ENCODE results near the gene BEST4.
"Not testable (repeated sequence)": the region's sequence is repeated elsewhere in the genome, so short reads cannot be mapped to it uniquely, and the experiment has no call there.

The BEST4 gene

DNA sequence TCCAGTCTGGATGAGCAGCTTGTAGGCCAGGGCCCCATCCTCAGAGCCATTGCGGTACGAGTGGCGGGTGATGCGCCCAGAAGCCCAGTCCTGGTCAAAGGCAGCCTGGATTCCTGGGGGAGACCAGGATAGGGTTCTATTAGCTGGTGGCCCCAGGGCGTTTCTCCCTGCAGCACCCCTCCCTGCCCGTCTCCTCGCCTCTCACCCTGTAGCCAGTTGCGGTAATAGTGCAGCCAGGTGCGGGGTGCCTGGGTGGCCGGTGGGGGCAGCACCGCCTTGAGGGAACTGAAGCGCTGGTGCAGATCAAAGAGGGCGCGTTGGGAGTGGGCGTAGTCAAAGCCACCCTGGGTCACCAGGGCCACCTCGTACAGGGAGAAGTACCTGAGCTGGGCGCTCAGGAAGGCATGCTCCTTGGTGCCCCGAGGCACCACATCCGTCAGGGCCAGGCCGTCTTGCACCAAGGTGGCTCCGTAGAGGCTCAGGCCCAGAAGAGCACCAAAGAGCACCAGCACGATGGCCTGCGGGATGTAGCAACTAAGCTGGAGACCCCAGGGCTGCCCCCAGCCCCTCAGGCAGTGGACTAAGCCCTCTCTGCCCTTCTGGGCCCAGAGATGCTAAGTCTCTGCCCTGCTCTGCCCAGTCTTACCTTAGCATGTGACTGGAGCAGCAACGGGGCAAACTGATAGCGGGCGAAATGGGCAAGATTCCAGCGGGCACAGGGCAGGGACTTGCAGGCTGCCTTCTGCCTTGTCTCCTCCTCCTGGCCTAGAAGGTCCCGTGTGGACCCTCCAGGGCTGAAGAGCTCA, 39.4 kb upstream of the BEST4 start:
- Histone ChIP-seq H3K36me3 (ENCODE audit: insufficient read depth, low read length) (no peaks in the 10 kb centered on the region), H3K9me3 (replicated peaks; ENCODE audit: low read length) (no peaks in the 10 kb centered on the region), H3K4me1 (ENCODE audit: control insufficient read depth, insufficient read depth, low read length) (no peaks in the 10 kb centered on the region), H3K9ac (ENCODE audit: low read depth, low read length) (no peak overlapping the region), H3K27me3 (ENCODE audit: control insufficient read depth, insufficient read depth, low read length) (no peaks in the 10 kb centered on the region), H3K4me2 (ENCODE audit: low read length) (no peak overlapping the region), H3K4me3 (ENCODE audit: low read length) (no peak overlapping the region)

DNA sequence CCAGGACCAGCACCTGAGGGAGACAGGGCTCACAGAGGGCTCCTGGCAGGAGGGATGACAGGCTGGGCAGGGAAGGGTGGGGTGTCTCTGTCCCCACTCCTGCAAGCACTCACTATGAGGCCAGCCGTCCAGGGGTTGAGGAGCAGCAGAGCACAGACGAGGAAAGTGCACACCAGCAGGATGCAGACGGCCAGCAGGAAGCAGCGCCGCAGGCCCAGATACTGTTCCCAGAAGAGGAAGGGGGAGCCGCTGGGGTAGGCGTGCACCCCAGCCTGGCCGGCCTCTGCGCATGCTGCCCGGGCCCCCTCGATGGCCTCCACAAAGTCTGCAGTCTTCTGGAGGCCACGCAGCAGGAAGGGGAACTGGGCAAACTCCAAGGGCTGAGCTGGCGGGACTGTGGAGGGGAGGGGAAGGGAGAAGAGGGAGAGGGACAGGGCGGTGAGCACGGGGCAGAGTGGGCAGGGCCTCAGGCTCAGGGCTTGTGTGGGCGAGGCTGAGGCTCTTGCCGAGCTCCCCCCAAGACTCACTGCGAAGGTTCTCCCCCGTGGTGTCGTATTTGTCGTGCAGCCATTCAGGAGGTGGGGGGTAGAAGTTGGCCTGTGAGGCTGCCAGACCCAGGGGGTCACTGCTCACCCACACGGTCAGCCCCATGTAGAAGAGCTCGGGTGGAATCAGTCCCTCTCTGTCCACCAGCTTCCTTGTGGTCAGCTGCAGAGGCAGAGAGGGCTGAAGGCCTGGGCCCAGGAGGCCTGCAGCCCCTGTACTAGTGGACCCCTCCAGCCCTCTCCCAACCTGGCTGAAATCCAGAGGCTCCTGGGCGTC, 38.6 kb upstream of the BEST4 start:
- Histone ChIP-seq H3K36me3 (ENCODE audit: insufficient read depth, low read length) (no peaks in the 10 kb centered on the region), H3K4me2 (ENCODE audit: low read length) (no peak overlapping the region), H3K27me3 (ENCODE audit: control insufficient read depth, insufficient read depth, low read length) (no peaks in the 10 kb centered on the region), H3K4me1 (ENCODE audit: control insufficient read depth, insufficient read depth, low read length) (no peaks in the 10 kb centered on the region), H3K4me3 (ENCODE audit: low read length) (no peak overlapping the region), H3K9ac (ENCODE audit: low read depth, low read length) (no peak overlapping the region), H3K9me3 (replicated peaks; ENCODE audit: low read length) (no peaks in the 10 kb centered on the region)

DNA sequence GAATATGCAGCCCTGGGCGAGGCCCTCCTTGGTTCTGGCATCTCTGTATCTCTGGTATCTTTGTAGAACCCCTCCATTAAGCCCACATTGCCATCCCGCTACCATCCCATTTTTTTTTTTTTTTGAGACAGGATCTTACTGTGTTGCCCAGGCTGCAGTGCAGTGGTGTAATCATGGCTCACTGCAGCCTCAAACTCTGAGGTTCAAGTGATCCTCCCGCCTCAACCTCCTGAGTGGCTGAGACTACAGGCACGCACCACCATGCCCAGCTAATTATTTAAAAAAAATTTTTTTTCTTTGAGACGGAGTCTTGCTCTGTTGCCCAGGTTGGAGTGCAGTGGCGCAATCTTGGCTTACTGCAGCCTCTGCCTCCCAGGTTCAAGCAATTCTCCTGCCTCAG, 36.4 kb upstream of the BEST4 start:
- not testable (repeated sequence) for H3K4me1 ChIP-seq (ENCODE audit: control insufficient read depth, insufficient read depth, low read length); H3K4me3 ChIP-seq (ENCODE audit: low read length); H3K4me2 ChIP-seq (ENCODE audit: low read length); H3K9ac ChIP-seq (ENCODE audit: low read depth, low read length); H3K36me3 ChIP-seq (ENCODE audit: insufficient read depth, low read length); H3K27me3 ChIP-seq (ENCODE audit: control insufficient read depth, insufficient read depth, low read length); H3K9me3 ChIP-seq (replicated peaks; ENCODE audit: low read length)

DNA sequence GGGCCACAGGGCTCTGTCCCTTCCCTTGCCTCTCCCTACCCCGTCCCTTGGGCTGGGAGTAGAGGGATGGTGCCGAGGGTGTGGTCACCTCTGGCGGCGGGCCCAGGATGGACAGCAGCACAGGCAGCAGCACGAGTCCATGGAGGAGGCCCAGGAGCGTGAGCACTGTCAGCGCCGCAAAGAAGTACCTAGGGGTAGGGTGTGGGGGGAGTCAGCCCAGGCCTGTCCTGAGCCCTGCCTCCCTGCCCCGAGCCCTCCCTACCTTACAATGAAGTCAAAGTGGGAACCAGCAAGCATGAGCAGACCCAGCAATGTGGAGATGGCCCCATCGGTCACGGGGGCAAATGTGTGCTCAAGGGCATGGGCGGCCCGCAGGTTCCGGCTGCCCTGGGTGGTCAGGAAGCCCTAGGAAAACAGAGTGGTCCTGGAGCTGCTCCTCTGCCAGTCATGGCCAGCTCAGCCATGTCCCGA, 35.0 kb upstream of the BEST4 start:
- H3K27me3 ChIP-seq (ENCODE audit: control insufficient read depth, insufficient read depth, low read length): no peaks in the 10 kb centered on the region
- H3K4me3 ChIP-seq (ENCODE audit: low read length): no peak overlapping the region
- no peak overlapping the region for H3K4me2 ChIP-seq (ENCODE audit: low read length)
- peaks cover 16% of the 10 kb centered on the region for H3K4me1 ChIP-seq (ENCODE audit: control insufficient read depth, insufficient read depth, low read length)
- no peaks in the 10 kb centered on the region for H3K9me3 ChIP-seq (replicated peaks; ENCODE audit: low read length)
- no peaks in the 10 kb centered on the region for H3K36me3 ChIP-seq (ENCODE audit: insufficient read depth, low read length)
- no peak overlapping the region for H3K9ac ChIP-seq (ENCODE audit: low read depth, low read length)

DNA sequence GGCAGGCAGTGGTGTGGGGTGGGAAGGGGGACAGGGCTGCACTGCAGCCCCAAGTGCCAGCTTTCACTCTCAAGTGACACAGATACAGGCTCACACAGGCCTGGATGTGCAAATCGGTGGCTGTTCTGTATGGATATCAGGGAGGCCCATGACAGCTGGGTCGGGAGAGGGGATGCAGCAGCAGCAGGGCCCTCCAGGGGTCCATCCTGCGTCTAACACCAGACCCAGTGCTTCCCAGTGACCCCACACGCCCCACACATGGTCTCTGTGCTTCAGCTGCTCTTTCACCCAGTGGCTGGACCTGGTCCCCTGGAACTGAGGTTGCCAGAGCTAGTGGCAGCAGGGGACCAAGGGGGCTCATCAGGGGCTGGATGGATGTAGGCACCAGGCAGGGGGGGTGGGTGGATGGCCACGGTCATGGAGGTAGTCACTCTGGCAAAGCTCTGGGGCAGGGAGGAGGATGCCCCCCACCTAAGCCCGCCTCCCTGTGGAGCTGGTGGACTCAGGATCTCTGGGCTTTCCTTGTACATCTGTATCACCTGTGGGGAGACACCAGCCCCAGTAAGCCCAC, 34.2 kb upstream of the BEST4 start:
- H3K4me2 ChIP-seq (ENCODE audit: low read length): no peak overlapping the region
- H3K9ac ChIP-seq (ENCODE audit: low read depth, low read length): no peak overlapping the region
- H3K36me3 ChIP-seq (ENCODE audit: insufficient read depth, low read length): no peaks in the 10 kb centered on the region
- H3K4me3 ChIP-seq (ENCODE audit: low read length): no peak overlapping the region
- H3K4me1 ChIP-seq (ENCODE audit: control insufficient read depth, insufficient read depth, low read length): peaks cover 16% of the 10 kb centered on the region
- no peaks in the 10 kb centered on the region for H3K27me3 ChIP-seq (ENCODE audit: control insufficient read depth, insufficient read depth, low read length)
- H3K9me3 ChIP-seq (replicated peaks; ENCODE audit: low read length): no peaks in the 10 kb centered on the region

DNA sequence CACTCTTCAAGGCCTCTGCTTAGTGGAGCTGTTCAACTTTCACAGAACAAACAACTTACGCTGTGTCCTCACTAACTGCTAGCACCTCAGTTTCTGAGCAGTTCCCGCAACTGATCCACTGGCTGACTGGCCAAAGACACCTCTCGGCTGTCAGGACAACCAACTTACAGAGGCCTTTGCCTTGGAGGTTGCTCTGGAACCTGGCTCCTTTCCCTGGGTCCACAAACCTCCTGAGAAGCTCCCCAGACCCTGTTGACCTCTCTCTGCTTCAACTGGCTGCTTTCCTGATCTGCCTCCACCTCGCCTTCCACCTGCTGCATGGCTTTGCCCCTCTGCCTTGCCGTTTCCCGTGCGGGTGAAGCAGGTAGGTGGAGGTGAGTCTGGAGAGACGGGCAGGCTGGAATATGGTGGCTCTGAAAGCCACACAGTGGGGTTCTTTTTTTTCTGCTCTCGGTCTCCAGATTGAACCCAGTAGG, 33.3 kb upstream of the BEST4 start:
- no peak overlapping the region for H3K4me2 ChIP-seq (ENCODE audit: low read length)
- H3K27me3 ChIP-seq (ENCODE audit: control insufficient read depth, insufficient read depth, low read length): no peaks in the 10 kb centered on the region
- no peaks in the 10 kb centered on the region for H3K9me3 ChIP-seq (replicated peaks; ENCODE audit: low read length)
- H3K9ac ChIP-seq (ENCODE audit: low read depth, low read length): no peak overlapping the region
- no peaks in the 10 kb centered on the region for H3K36me3 ChIP-seq (ENCODE audit: insufficient read depth, low read length)
- peaks cover 16% of the 10 kb centered on the region for H3K4me1 ChIP-seq (ENCODE audit: control insufficient read depth, insufficient read depth, low read length)
- H3K4me3 ChIP-seq (ENCODE audit: low read length): no peak overlapping the region

DNA sequence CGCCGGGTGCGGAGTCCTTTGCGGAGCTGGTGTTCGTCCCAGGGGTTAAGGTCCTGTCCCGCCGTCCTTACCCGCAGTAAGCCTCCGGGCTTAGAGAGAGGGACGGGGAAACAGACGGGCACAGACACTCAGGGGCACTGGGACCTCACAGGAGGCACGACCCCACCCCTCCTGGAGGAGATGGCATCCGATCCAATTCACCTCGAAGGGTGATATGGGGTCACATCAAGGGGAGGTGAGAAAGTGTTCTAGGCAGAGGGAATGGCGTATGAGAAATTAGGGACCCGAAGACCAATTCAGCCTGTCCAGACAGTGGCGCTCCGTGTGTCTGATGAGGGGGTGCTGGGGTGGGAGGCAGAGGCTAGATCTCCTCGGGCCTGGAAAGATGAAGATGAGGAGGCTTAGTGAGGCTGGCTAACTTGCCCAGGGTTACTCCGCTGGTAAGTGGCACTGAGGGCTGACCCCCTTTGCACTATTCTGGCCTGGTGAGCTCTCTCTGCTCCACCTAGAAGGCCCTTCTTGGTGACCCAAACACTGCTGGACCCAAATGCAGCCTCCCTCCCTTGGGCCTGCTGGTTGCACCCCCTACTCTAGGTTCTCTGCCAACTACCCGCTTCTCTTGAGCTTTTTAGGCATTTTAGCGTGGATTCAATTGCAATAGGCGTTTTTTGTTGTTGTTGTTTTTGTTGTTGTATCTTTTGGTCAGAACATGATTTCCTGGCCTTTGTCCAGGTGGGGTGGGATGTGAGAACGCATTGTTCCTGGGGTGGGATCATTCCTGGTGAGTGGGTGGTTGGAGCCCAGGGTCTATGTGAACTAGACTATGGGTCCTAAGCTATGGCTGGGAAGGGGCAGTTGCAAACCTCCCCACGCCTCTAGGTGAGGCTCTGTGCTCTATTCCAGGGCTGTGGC, 32.6 kb upstream of the BEST4 start:
- Histone ChIP-seq H3K4me1 (ENCODE audit: control insufficient read depth, insufficient read depth, low read length) (peaks cover 17% of the 10 kb centered on the region), H3K4me2 (ENCODE audit: low read length) (peak overlapping the region; percentile 91), H3K9ac (ENCODE audit: low read depth, low read length) (peak overlapping the region; percentile 85), H3K36me3 (ENCODE audit: insufficient read depth, low read length) (peaks cover 4% of the 10 kb centered on the region), H3K9me3 (replicated peaks; ENCODE audit: low read length) (no peaks in the 10 kb centered on the region), H3K27me3 (ENCODE audit: control insufficient read depth, insufficient read depth, low read length) (no peaks in the 10 kb centered on the region), H3K4me3 (ENCODE audit: low read length) (peak overlapping the region; percentile 72)

DNA sequence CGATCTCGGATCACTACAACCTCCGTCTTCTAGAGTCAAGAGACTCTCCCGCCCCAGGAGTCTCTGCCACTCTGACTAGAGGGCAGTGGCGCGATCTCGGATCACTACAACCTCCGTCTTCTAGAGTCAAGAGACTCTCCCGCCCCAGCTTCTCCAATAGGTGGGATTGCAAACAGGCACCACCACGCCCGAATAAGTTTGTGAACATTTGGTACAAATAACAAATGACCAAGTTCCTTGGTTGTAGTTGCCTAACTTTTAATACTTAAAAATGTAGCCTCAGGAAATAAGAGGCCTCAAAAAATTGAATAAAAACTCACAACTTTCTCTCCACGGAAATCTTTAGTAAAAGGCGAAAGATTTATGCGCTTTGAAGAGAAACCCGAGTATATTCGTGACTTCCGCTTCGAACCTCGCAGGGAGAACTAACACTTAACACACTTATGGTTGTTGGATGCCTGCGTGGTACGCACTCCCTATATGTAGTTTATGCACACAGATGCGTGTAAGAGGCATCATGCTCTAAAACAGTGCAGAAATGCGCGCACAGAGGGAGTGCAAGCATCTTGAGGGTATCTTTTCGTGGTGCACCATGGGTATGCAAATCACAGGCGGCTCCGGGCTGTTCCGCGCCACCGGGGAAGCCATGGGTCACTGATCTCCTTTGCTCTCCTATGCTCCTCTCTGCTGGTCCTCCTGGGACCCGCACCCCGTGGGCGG, 31.8 kb upstream of the BEST4 start:
- Histone ChIP-seq H3K4me2 (ENCODE audit: low read length) (peak overlapping the region; percentile 91), H3K9me3 (replicated peaks; ENCODE audit: low read length) (no peaks in the 10 kb centered on the region), H3K4me1 (ENCODE audit: control insufficient read depth, insufficient read depth, low read length) (peaks cover 25% of the 10 kb centered on the region), H3K9ac (ENCODE audit: low read depth, low read length) (peak overlapping the region; percentile 85), H3K27me3 (ENCODE audit: control insufficient read depth, insufficient read depth, low read length) (no peaks in the 10 kb centered on the region), H3K4me3 (ENCODE audit: low read length) (peak overlapping the region; percentile 72), H3K36me3 (ENCODE audit: insufficient read depth, low read length) (peaks cover 12% of the 10 kb centered on the region)

DNA sequence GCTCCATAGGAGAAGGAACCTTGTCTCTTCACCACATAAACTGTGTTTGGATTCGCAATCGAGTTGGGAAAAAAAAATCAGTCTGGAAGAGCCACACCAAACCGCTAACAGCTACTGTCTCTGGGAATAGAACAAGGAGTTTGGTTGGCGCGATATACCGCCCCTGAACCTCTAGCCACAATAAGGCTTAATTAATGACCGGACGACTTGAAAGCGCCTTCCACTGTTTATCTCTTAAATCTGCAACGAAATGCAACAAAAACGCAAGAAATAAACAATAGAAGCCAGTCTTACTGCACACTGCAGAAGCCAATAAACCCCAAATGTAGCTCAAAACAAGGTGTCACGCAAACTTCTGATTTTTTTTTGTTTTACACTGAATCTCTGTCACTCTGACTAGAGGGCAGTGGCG, 31.2 kb upstream of the BEST4 start:
- peaks cover 13% of the 10 kb centered on the region for H3K36me3 ChIP-seq (ENCODE audit: insufficient read depth, low read length)
- no peaks in the 10 kb centered on the region for H3K9me3 ChIP-seq (replicated peaks; ENCODE audit: low read length)
- H3K4me3 ChIP-seq (ENCODE audit: low read length): peak overlapping the region; percentile 55
- H3K4me1 ChIP-seq (ENCODE audit: control insufficient read depth, insufficient read depth, low read length): peaks cover 25% of the 10 kb centered on the region
- H3K4me2 ChIP-seq (ENCODE audit: low read length): peak overlapping the region; percentile 70
- no peaks in the 10 kb centered on the region for H3K27me3 ChIP-seq (ENCODE audit: control insufficient read depth, insufficient read depth, low read length)
- H3K9ac ChIP-seq (ENCODE audit: low read depth, low read length): peak overlapping the region; percentile 48

DNA sequence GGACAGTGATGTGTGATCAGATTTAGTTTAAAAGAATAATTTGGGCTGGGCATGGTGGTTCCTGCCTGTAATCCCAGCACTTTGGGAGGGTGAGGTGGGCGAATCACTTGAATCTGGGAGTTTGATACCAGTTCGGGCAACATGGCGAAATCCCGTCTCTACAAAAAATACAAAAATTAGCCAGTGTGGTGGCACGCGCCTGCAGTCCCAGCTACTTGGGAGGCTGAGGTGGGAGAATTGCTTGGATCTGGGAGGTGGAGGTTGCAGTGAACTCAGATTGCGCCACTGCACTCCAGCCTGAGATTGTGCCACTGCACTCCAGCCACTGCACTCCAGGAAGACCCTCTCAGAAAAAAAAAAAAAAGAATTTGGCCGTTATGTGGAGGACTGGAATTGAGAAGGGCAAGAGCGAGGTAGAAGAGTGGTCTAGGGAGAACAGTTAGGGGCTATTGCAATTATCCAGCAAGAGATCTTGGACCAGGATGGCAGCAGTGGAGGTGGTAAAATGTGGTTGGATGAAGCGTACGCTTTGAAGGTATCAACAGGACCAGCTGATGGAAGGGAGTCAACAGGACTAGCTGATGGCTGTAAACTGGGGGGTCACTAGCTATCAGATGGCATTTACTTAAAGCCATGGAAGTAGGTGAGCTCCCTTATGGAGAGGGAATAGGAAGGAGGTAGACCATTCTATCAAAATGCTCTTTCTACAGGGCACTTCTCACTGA, 30.0 kb upstream of the BEST4 start:
- Histone ChIP-seq H3K27me3 (ENCODE audit: control insufficient read depth, insufficient read depth, low read length) (no peaks in the 10 kb centered on the region), H3K9me3 (replicated peaks; ENCODE audit: low read length) (no peaks in the 10 kb centered on the region), H3K4me1 (ENCODE audit: control insufficient read depth, insufficient read depth, low read length) (peaks cover 37% of the 10 kb centered on the region), H3K4me2 (ENCODE audit: low read length) (no peak overlapping the region), H3K4me3 (ENCODE audit: low read length) (no peak overlapping the region), H3K36me3 (ENCODE audit: insufficient read depth, low read length) (peaks cover 13% of the 10 kb centered on the region), H3K9ac (ENCODE audit: low read depth, low read length) (no peak overlapping the region)

All from skeletal muscle satellite cell (primary cell).